GM12875 (cell line): Measurements from ENCODE around the gene ARHGAP40.

Experiments used
- H3K4me3 ChIP-seq: one replicate; pipeline ENCODE4 v1.5.1; 2011; ENCODE audit warnings: low read depth, low read length, control low read depth
- CTCF ChIP-seq: IDR thresholded peaks from 2 replicates; pipeline ENCODE4 v1.5.1; 2011; ENCODE audit warnings: low read depth, mild to moderate bottlenecking, control low read depth, inconsistent platforms, low read length, moderate library complexity, borderline replicate concordance; ENCODE audit not compliant: insufficient read depth

Gene ARHGAP40

GRCh38 chr20:38601216-38602184 is at the start of gene ARHGAP40:
Gene ARHGAP40, plus strand, starts transcription at chr20:38601809.
- H3K4me3 ChIP-seq: no peak within 1 kb of the TSS

GRCh38 chr20:38554986-38555385 is 46.6 kb upstream of the ARHGAP40 start:
- no peak overlapping the region for H3K4me3 ChIP-seq
- TF ChIP-seq CTCF: no peak

More at GRCh38 chr20:38601216-38602184, at the start of gene ARHGAP40:
- TF ChIP-seq CTCF: 0 out of 2 replicates have a peak, but pooled peaks have one; percentile 13

GRCh38 chr20:38555395-38555794 is 46.2 kb upstream of the ARHGAP40 start:
- no peak overlapping the region for H3K4me3 ChIP-seq
- TF ChIP-seq CTCF: no peak

- TF ChIP-seq CTCF: no peak
- no peak overlapping the region for H3K4me3 ChIP-seq
Measured at GRCh38 chr20:38557174-38557573, 44.4 kb upstream of the ARHGAP40 start.

GRCh38 chr20:38558596-38559360 is 42.8 kb upstream of the ARHGAP40 start:
- TF ChIP-seq CTCF: no peak
- H3K4me3 ChIP-seq: no peak overlapping the region

- TF ChIP-seq CTCF: no peak
- no peak overlapping the region for H3K4me3 ChIP-seq
Measured at GRCh38 chr20:38559764-38560163, 41.8 kb upstream of the ARHGAP40 start.
